CD4-positive, alpha-beta T cell treated with Interleukin-17A for 4 hours (primary cell): ENCODE results near the gene GPC4.
"Not testable (repeated sequence)": the region's sequence is repeated elsewhere in the genome, so short reads cannot be mapped to it uniquely, and the experiment has no call there.

Experiments
- DNase-seq: peaks from one replicate; pipeline ENCODE4 v3.0.0-alpha.2; 2020; ENCODE audit warnings: mixed read lengths

Gene GPC4

GRCh38 chrX:133364865-133365264 is 50.4 kb downstream of the GPC4 start:
- DNase-seq, result no peak

DNA sequence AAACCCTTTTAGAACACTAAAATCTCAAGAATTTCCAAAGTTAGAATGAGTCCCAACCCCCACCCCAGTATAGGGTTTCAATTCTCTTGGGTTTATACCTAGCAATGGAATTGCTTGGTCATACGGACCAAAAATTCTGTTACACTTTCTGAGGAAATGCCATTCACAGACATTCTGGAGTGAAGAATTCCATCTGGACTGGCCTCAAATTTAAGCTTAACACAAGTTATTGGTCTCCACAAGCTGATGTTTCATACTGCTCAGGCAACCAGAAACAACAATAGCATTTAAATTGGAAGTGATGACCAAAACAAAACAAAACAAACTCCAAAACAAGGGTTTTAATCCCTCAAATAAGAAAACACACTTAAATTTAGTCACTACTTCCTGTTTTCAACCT is 51.1 kb downstream of the GPC4 start:
- no peak for DNase-seq

- DNase-seq, result no peak
Observed at GRCh38 chrX:133362538-133362937, 52.8 kb downstream of the GPC4 start.

GRCh38 chrX:133359466-133359865 is 55.8 kb downstream of the GPC4 start:
- DNase-seq, result no peak

DNA sequence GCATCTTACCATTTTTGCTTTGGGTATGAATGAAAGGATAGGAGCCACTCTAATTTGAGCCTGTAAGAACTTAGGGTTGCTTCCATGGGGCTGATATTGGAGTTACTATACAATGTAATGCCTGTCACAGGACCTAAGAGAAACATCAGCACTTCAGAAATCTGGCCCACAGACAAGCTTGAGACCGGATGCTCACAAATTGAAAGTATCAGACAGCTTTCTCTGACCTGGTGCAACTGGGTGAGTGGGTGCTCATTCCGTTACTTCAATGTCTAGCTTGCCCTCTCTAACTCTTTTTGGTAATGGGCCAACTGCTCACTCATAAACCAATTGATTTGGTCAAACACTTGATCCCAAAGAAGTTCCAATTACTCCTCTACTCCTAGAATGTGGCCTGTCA is 62.1 kb downstream of the GPC4 start:
- no peak for DNase-seq

DNA sequence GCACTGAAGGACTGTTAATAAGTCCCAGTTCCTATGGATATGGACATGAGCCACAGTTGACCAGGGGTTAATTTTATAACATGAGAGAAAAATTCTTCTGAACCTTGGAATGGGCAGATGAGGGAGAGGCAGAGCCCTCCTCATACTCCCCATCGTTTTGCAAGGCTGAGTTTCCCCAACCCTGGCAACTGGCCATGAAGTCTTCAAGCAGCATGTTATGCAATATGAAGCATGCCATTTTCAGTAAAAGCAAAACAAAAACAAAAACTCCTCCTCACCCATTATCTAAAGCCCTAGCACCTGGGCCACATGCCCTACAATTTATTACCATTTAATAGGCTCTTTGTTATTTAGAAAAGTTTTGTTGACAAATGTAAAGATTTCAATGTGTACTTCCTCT is 64.5 kb downstream of the GPC4 start:
- no peak for DNase-seq

GRCh38 chrX:133346026-133346425 is 69.3 kb downstream of the GPC4 start:
- DNase-seq, result no peak

- no peak for DNase-seq
Observed at GRCh38 chrX:133339566-133339965, 75.7 kb downstream of the GPC4 start.

GRCh38 chrX:133337250-133337649 is 78.0 kb downstream of the GPC4 start:
- no peak for DNase-seq

DNA sequence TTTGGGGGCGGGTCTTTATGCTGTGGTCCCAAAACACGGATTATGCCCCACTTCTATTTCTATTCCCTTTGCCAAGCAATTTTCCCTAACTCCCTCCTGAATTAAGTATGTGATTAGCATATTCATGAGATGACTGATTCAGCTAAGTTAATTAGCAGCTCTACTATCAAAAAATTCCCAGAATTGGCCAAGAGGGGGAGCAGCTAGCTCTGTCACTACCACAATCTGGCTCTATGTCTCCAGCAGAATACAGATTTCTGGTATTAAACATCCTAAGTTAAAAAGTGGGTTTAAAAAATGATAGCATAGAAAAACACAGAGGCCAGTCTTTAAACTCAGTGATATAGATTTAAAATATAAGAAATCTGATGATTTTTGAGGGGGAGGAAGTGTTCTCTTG is 80.3 kb downstream of the GPC4 start:
- DNase-seq, result no peak

- DNase-seq, result no peak
Observed at GRCh38 chrX:133333154-133333750, 82.0 kb downstream of the GPC4 start.

DNA sequence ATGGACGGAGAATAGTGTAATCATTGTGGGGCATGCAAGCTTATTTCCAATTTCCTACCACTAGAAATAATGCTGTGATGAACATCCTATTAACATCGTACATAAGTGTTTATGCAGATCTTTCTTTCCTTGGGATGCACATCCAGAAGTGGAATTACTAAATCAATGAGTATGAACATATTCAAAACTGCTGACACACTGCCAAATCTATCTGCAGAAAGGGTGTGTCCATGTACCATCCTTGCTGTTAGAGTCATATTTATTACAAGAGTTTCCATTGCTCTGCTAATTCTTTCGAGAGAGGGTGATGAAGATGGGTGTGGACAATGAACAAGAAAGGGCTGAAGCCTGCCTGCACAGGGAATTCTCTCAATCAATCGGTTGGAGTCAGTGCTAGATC is 82.6 kb downstream of the GPC4 start:
- no peak for DNase-seq

DNA sequence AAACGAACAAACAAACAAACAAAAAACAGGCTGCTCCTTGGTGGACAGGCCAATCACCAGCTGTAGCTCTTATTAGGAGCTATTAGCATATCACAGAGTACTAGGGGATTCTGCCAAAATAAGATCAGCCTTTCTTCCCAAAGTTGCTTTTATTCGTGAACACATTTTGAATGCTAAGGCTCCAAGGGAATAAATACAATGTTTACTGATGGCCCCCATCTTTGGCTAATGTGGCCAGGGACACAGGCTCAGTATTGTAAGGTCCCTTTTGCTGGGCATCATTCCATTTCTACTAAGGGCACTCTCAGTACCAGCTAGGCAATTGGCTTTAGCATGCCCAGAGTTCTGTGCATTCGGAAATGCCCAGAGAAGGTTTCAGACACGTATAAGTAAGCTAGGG is 84.3 kb downstream of the GPC4 start:
- no peak for DNase-seq

DNA sequence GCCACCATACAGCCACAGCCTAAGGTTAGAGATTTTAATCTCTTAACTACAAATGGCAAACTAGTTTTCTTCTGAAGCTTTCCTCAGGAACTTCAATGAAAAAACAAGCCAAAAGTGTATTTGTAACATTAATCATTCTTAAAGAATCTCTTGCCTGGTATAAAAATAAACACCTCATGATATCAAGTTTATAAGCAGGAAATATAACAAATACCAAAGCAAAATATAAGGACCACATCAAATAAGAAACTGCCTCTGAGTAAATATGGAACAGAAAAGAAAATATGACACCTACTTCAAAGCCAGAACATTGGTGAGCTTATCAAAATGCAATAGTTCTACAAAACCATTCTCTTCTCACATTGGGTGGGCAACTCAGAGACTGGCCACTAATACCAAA is 89.9 kb downstream of the GPC4 start:
- no peak for DNase-seq

DNA sequence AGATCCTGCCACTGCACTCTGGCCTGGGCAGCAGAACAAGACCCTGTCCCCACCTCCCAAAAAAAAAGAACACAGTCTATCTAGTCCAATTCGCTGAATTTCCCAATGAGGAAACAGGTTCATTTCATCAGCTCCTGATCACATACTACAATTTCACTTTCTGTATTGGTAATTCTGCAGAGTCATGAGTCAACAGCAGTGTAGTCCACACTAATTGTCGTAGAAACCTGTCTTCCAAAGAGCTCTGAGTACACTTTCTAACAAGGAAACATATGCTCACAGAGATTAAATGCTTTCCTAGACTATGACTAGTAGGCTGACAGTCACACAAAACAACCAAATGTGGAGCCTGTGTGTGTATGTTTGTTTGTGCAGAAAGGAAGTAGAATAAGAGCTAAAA is 91.9 kb downstream of the GPC4 start:
- no peak for DNase-seq

DNA sequence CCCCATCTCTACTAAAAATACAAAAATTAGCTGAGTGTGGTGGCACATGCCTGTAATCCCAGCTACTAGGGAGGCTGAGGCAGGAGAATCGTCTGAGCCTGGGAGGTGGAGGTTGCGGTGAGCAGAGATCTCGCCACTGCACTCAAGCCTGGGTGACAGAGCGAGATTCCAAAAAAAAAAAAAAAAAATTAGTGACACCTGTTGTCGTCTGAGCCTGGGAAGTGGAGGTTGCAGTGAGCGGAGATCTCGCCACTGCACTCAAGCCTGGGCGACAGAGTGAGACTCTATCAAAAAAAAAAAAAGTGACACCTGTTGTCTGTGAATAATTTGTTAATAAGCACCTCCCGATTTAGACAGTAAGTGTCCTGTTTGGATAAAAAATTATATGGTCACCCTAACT is 93.0 kb downstream of the GPC4 start:
- DNase-seq, result not testable (repeated sequence)

DNA sequence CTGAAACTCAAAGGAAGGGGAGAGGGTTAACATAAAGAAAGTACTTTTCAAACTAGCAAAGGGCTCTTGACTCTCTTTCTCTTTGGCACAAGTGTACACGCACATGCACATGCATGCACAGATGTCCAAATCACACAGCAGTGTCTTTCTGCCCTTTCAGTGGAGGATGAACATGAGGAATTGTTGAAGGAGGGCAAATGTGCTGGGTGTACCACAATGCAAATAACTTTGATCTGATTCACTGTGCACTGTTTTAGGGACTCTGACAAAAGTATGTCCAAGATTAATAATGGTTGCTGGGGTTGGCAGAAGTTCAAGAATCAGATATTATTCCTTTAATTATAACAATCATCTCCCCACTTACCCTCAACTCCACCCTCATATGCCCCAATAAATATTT is 93.8 kb downstream of the GPC4 start:
- no peak for DNase-seq

DNA sequence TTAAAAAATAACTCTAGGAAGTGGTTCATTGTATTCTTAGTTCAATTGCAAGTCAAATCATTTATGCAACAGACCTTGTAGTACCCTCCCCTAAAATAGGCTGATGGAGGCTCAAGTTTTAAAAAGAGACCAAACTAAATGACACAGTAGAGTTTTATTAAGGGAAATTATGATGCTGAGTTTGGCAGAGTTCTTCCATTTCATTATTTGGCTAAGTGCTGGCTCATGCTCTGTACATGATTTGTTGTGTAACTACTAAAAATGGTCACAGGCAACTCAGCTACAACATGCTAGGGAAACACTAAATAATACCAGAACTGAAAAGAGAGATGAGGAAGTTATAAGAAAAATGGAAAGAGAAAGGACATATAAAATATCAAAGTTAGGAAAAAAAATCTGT is 101.0 kb downstream of the GPC4 start:
- DNase-seq, result no peak

- no peak for DNase-seq
Observed at GRCh38 chrX:133308499-133308897, 106.8 kb downstream of the GPC4 start.

GRCh38 chrX:133307637-133308498 is 107.4 kb downstream of the GPC4 start:
- no peak for DNase-seq

GRCh38 chrX:133307094-133307493 is 108.2 kb downstream of the GPC4 start:
- DNase-seq, result no peak

GRCh38 chrX:133306316-133306715 is 109.0 kb downstream of the GPC4 start:
- DNase-seq, result no peak

DNA sequence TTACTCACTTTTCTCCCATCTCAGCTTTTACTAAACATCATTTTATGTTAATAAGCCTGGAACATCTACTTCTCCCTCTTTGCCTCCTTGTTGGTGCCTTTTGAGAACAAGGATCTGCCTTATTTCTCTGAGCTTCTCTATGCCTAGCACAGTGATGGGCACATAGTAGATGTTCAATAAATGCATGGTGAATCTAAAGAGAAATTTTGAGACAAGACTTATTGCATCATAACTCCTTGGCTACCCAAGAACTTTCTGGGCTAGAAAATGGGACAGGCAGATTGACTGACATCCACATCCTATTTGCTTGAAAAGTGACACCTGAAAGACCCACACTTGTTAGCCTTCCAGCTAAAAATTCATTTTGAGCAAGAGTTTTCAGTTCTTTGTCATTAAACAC is 109.9 kb downstream of the GPC4 start:
- no peak for DNase-seq

GRCh38 chrX:133302775-133303445 is 112.4 kb downstream of the GPC4 start:
- DNase-seq, result no peak
